Peyer's patch (tissue), 4 donors: ENCODE results near the gene CDH24. TPM values are rescaled to one million over a fixed set of nuclear protein-coding genes. Genes with fewer than 3 reads are reported as not detected.
A peak's percentile ranks its signal among the peaks of the same experiment; 100 is the strongest.

Source experiments
- DNase-seq, 3 donors: peaks; one replicate each; pipeline ENCODE4 v3.0.0-alpha.2; 2017 to 2019
- H3K27ac ChIP-seq, 4 donors: fragments of 200-600 bp; sonication (generic); one replicate each; pipeline ENCODE4 v1.5.1; 2016 to 2019
- H3K27me3 ChIP-seq, 2 donors: fragments of 200-600 bp; sonication (generic); one replicate each; pipeline ENCODE4 v1.5.1; 2019
- H3K36me3 ChIP-seq, 3 donors: fragments of 200-600 bp; sonication (generic); one replicate each; pipeline ENCODE4 v1.5.1; 2016 to 2019
- H3K4me1 ChIP-seq, 4 donors: fragments of 200-600 bp; sonication (generic); one replicate each; pipeline ENCODE4 v1.5.1; 2016 to 2019
- H3K4me3 ChIP-seq, 4 donors: fragments of 200-600 bp; sonication (generic); 1 replicate in 3 of 4; 2 replicates in 1 of 4; pipeline ENCODE4 v1.5.1; 2016 to 2019; ENCODE audit warnings: mild to moderate bottlenecking in 1 of 4
- H3K9me3 ChIP-seq, 4 donors: fragments of 200-600 bp; sonication (generic); one replicate each; pipeline ENCODE4 v1.5.1; 2016 to 2019; ENCODE audit warnings: mild to moderate bottlenecking in 1 of 4
- POLR2A ChIP-seq, 2 donors: fragments of 450-650 bp; IDR thresholded peaks; one replicate each; pipeline ENCODE4 v1.5.1; 2017; ENCODE audit warnings: antibody characterized with exemption in 2 of 2, mild to moderate bottlenecking in 2 of 2, moderate library complexity in 2 of 2
- total RNA-seq, 4 donors: library from RNA; depleted of rRNA; stranded (reverse); fragments of >200 nt; gene quantifications; one replicate each; pipeline ENCODE4 v1.1.0, GENCODE V29; 2016
- TF ChIP-seq, protein P1 (sequence below), 6 experiments: fragments of 450-650 bp in 4 of 6; fragments of 200-600 bp in 2 of 6; sonication (generic) in 1 of 6; IDR thresholded peaks; one replicate each; pipeline ENCODE4 v1.5.1; 2017 to 2019; ENCODE audit warnings: antibody characterized with exemption in 6 of 6, mild to moderate bottlenecking in 3 of 6, moderate library complexity in 1 of 6

Gene CDH24
- total RNA-seq, 4 donors from 2014 or later = 1.1 to 12.4 (median 5.5) TPM

DNA sequence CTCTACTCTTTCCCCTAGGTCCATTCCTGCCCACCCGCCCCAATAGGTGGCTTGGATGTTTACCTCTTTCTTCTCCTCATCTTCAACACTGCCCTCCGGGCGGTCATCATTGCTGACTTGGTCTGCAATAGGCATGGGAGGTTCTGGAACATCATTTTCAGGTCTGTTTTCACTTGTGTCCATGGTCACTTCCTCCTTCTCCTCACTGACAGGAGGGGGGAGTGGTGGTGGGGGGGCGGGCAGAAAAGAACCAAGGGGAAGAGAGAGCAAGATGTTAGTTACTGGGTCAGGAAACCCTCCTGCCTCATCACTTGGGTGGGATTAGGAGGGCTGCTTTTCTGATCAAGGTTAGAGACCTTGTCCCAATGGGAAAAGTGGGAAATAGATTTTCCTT lies 12.1 kb upstream of the CDH24 start:
- TF ChIP-seq, protein P1, sequence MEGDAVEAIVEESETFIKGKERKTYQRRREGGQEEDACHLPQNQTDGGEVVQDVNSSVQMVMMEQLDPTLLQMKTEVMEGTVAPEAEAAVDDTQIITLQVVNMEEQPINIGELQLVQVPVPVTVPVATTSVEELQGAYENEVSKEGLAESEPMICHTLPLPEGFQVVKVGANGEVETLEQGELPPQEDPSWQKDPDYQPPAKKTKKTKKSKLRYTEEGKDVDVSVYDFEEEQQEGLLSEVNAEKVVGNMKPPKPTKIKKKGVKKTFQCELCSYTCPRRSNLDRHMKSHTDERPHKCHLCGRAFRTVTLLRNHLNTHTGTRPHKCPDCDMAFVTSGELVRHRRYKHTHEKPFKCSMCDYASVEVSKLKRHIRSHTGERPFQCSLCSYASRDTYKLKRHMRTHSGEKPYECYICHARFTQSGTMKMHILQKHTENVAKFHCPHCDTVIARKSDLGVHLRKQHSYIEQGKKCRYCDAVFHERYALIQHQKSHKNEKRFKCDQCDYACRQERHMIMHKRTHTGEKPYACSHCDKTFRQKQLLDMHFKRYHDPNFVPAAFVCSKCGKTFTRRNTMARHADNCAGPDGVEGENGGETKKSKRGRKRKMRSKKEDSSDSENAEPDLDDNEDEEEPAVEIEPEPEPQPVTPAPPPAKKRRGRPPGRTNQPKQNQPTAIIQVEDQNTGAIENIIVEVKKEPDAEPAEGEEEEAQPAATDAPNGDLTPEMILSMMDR (IDR thresholded peaks at IDR 0.05) = no peak
- no peak for TF ChIP-seq POLR2A (IDR thresholded peaks at IDR 0.05)
- Histone ChIP-seq H3K4me3 (no peak overlapping the region), H3K27me3 (no peaks in the 10 kb centered on the region), H3K4me1 (peaks cover 0 to 34% (median 7%) of the 10 kb centered on the region in 4 donors), H3K9me3 (no peaks in the 10 kb centered on the region), H3K27ac (peak overlapping the region in 1 of 4 donors; percentile 21), H3K36me3 (peaks cover 0 to 65% (median 2%) of the 10 kb centered on the region in 3 donors)
- peak in 2 of 3 donors; percentile 44 to 46 for DNase-seq

DNA sequence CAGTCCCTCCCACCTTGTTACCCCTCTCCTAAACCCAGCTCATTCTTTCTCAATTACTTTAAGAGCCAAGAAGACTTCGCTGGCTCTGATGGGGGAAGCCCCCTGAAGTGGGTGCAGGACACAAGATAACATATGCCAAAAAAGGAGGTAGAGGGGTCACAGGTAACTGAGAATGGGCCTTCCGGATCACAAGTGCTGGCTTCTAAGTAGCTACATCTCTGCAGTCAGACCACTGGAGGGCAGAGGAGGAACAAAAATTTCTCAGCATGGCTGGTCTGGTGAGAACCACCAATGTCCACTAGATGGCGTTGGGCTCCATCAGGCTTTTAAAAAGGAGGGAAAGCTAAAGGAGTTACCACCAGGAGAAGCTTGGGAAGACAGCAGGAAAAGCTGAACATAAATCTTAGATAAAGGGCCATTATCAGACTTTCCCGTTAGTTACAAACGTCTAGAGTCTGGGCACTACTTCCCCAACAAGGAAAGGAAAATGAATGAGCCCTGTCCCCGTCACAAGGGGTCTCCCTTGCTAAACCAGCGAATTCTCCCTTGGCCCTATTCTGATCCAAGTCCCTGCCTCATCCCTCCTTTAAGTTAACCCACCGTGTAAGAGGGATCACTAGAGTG lies 11.6 kb upstream of the CDH24 start:
- H3K27ac ChIP-seq = peak overlapping the region in 2 of 4 donors; percentile 18 to 21
- H3K4me3 ChIP-seq = no peak overlapping the region
- H3K9me3 ChIP-seq = no peaks in the 10 kb centered on the region
- TF ChIP-seq POLR2A (IDR thresholded peaks at IDR 0.05) = no peak
- TF ChIP-seq, protein P1 (IDR thresholded peaks at IDR 0.05) = peak; percentile 93 to 99 (median 98)
- H3K36me3 ChIP-seq = peaks cover 0 to 65% (median 2%) of the 10 kb centered on the region in 3 donors
- H3K27me3 ChIP-seq = no peaks in the 10 kb centered on the region
- peaks cover 0 to 34% (median 7%) of the 10 kb centered on the region in 4 donors for H3K4me1 ChIP-seq
- DNase-seq = peak; percentile 71 to 91 (median 73)

DNA sequence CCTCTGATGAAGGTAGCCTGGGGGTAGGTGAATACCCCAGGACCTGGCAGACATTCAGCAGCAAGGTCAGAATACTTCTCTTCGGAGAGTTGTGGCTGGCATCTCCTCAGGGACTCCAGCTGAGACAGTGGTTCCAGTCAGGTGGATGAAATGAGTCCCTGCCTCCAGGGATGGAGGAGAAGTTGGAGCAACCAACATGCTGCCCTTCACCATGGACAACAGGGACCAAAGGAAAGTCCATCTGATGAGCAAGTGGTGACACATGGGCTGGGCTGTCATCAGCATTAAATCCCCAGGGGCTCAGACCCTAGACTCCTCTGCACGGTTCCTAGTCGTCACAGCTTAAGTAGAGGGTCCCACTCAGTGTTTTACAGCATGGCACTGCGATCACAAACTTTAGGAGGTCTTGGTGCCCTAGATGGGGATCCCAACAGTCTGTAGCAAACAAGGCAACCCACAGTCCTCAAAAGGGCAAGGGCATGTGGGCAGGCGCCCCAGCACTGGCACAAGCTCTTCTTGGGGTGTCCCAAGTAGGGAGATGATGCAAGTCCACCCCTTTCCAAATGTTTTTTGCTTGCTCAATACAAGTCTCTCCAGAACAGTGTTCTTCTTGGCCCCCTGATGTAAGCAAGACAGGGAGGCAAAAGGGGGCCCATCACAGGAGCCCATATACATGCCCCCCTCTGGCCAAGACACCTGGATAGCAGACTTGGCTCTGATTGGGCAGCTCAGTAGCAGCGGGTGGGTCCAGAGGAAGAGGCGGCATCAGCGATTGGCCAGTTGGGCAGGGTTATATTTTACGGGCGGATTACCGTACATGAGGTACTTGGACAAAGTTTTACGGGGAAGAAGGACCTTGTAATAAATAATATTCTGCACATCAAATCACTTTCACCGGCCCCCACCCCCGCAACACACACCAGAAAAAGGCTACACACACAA lies 10.8 kb upstream of the CDH24 start:
- Histone ChIP-seq H3K4me1 (peaks cover 0 to 34% (median 7%) of the 10 kb centered on the region in 4 donors), H3K27ac (peak overlapping the region in 1 of 4 donors; percentile 18), H3K4me3 (no peak overlapping the region), H3K9me3 (no peaks in the 10 kb centered on the region), H3K27me3 (no peaks in the 10 kb centered on the region), H3K36me3 (peaks cover 0 to 66% (median 5%) of the 10 kb centered on the region in 3 donors)
- TF ChIP-seq, protein P1 (IDR thresholded peaks at IDR 0.05) = no peak
- no peak for TF ChIP-seq POLR2A (IDR thresholded peaks at IDR 0.05)
- DNase-seq = peak; percentile 14 to 44 (median 42)

DNA sequence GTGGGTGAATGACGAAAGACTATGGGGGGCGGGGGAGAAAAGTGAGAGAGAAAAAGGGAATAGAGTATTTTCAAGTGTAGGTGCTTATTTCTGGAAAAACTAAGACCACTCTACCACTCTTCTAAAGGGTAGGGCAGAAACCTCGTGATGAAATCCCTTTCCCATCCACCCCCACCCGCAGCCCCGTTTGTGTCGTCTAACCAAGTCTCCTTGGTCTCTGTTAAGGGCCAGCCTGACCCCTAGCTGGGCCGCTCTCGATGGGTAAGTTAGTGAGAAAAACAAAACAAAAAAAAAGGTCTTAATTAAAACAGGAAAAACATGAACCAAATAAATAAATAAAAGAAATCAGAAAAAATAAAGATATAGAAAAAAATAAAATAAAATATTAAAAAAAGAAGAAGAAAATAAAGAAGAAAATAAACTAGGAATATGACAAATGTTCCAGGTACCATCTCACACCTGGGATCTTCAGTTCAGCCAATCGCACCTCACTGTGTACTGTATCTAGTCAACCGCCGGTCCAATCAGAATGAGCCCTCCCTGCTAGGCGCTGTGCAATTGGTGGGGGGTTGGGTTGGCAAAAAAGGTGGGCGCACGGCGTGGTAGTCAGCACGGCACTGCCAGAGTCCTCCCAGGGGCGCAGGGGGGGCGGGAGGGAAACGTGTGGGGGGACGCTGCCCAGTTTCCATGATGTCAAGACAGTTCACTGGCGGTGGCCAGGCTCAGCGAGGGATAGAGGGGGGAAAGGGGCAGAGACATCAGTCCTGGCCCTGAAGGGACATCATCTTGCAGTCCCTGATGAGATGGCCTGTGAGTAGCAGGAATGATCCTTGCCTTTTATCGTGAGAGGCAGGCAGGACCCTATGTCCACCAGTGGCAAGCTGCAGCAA lies 9.8 kb upstream of the CDH24 start:
- H3K9me3 ChIP-seq = no peaks in the 10 kb centered on the region
- no peak overlapping the region for H3K4me3 ChIP-seq
- no peaks in the 10 kb centered on the region for H3K27me3 ChIP-seq
- H3K36me3 ChIP-seq = peaks cover 0 to 67% (median 6%) of the 10 kb centered on the region in 3 donors
- TF ChIP-seq, protein P1 (IDR thresholded peaks at IDR 0.05) = no peak
- no peak for TF ChIP-seq POLR2A (IDR thresholded peaks at IDR 0.05)
- no peak overlapping the region for H3K27ac ChIP-seq
- H3K4me1 ChIP-seq = peaks cover 0 to 24% (median 6%) of the 10 kb centered on the region in 4 donors
- DNase-seq = peak in 2 of 3 donors; percentile 43 to 44

DNA sequence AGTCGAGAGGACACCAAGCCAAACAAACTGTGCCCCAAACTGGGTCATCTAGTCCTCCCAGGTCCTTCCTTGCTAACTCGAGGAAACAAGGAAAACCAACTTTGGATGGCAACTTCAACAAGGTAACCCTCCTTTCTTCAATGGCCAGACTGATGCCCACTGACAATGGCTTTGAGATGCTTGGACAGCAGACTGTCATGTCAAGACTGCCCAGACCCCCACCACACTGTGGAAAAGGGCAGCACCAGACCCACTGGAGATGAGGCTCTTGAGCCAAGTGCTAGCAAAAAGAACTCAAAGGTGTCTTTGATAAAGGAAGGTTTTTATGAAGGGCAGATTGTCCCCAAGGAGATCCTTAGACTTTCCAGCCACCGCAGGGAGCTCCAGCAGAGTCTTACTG lies 9.0 kb upstream of the CDH24 start:
- Histone ChIP-seq H3K27ac (no peak overlapping the region), H3K4me3 (no peak overlapping the region), H3K36me3 (peaks cover 0 to 73% (median 8%) of the 10 kb centered on the region in 3 donors), H3K27me3 (no peaks in the 10 kb centered on the region), H3K4me1 (peaks cover 0 to 17% (median 3%) of the 10 kb centered on the region in 4 donors), H3K9me3 (no peaks in the 10 kb centered on the region)
- peak in 1 of 3 donors; percentile 21 for DNase-seq
- TF ChIP-seq, protein P1 (IDR thresholded peaks at IDR 0.05) = no peak
- TF ChIP-seq POLR2A (IDR thresholded peaks at IDR 0.05) = no peak
